SW 1271 (cell line): ENCODE results near the gene ICOSLG.
"Not testable (repeated sequence)": the region's sequence is repeated elsewhere in the genome, so short reads cannot be mapped to it uniquely, and the experiment has no call there.

Experiments
- DNase-seq, 2 experiments: peaks; one replicate each; lab custom pipeline; 2025; lab: John Stamatoyannopoulos, UW

Gene ICOSLG

GRCh38 chr21:44225605-44226004, 15.1 kb downstream of the ICOSLG start:
- not testable (repeated sequence) for DNase-seq

- DNase-seq, result not testable (repeated sequence)
Observed at GRCh38 chr21:44223334-44223733, 17.4 kb downstream of the ICOSLG start.

- DNase-seq, result not testable (repeated sequence)
Observed at GRCh38 chr21:44220674-44221073, 20.1 kb downstream of the ICOSLG start.

GRCh38 chr21:44218461-44218860, 22.3 kb downstream of the ICOSLG start:
- not testable (repeated sequence) for DNase-seq

- not testable (repeated sequence) for DNase-seq
Observed at GRCh38 chr21:44211978-44212377, 28.8 kb downstream of the ICOSLG start.

- DNase-seq, result not testable (repeated sequence)
Observed at GRCh38 chr21:44211574-44211973, 29.2 kb downstream of the ICOSLG start.

- not testable (repeated sequence) for DNase-seq
Observed at GRCh38 chr21:44207860-44208646, 32.7 kb downstream of the ICOSLG start.

GRCh38 chr21:44206698-44207676, 33.8 kb downstream of the ICOSLG start:
- not testable (repeated sequence) for DNase-seq

GRCh38 chr21:44206187-44206586, 34.6 kb downstream of the ICOSLG start:
- DNase-seq, result not testable (repeated sequence)

GRCh38 chr21:44202590-44203299, 38.0 kb downstream of the ICOSLG start:
- not testable (repeated sequence) for DNase-seq

GRCh38 chr21:44199997-44200396, 40.7 kb downstream of the ICOSLG start:
- not testable (repeated sequence) for DNase-seq

GRCh38 chr21:44199448-44199847, 41.3 kb downstream of the ICOSLG start:
- no peak for DNase-seq

GRCh38 chr21:44197156-44197516, 43.6 kb downstream of the ICOSLG start:
- not testable (repeated sequence) for DNase-seq

- DNase-seq, result not testable (repeated sequence)
Observed at GRCh38 chr21:44196212-44197155, 44.3 kb downstream of the ICOSLG start.

GRCh38 chr21:44194888-44195287, 45.9 kb downstream of the ICOSLG start:
- not testable (repeated sequence) for DNase-seq

- not testable (repeated sequence) for DNase-seq
Observed at GRCh38 chr21:44194451-44194850, 46.3 kb downstream of the ICOSLG start.

- not testable (repeated sequence) for DNase-seq
Observed at GRCh38 chr21:44193108-44193507, 47.6 kb downstream of the ICOSLG start.

- not testable (repeated sequence) for DNase-seq
Observed at GRCh38 chr21:44190349-44191271, 50.1 kb downstream of the ICOSLG start.

GRCh38 chr21:44184862-44185261, 55.9 kb downstream of the ICOSLG start:
- DNase-seq, result not testable (repeated sequence)

GRCh38 chr21:44182202-44182601, 58.5 kb downstream of the ICOSLG start:
- DNase-seq, result not testable (repeated sequence)
